Thoracic aorta (tissue), 2 donors: ENCODE measurements around the gene MTARC1. TPM values are rescaled to one million over a fixed set of nuclear protein-coding genes. Genes with fewer than 3 reads are reported as not detected.

Experiments used
- ATAC-seq: fragments of 150-250 bp; one replicate; pipeline ENCODE4 v1.8.0; 2017; ENCODE audit warnings: low read depth; ENCODE audit not compliant: insufficient number of reproducible peaks, low FRiP score
- DNase-seq: peaks from one replicate; pipeline ENCODE4 v3.0.0-alpha.2; 2020; ENCODE audit warnings: low spot score
- H3K27ac ChIP-seq, 2 donors: fragments of 200-600 bp; sonication (generic); 1 replicate in 1 of 2; 2 replicates in 1 of 2; pipeline ENCODE4 v1.5.1; 2016; ENCODE audit warnings: mild to moderate bottlenecking in 2 of 2, moderate library complexity in 2 of 2
- H3K27me3 ChIP-seq: fragments of 200-600 bp; sonication (generic); replicated peaks from 2 replicates; pipeline ENCODE4 v1.6.0; 2016; ENCODE audit warnings: mild to moderate bottlenecking; ENCODE audit not compliant: insufficient read depth
- H3K36me3 ChIP-seq: fragments of 200-600 bp; sonication (generic); one replicate; pipeline ENCODE4 v1.5.1; 2016
- H3K4me1 ChIP-seq, 2 donors: fragments of 200-600 bp; sonication (generic); 1 replicate in 1 of 2; 2 replicates in 1 of 2; pipeline versions ENCODE4 v1.5.1 to v1.6.0; 2016; ENCODE audit warnings: low read depth in 2 of 2, mild to moderate bottlenecking in 1 of 2; ENCODE audit not compliant: control insufficient read depth in 1 of 2
- H3K4me3 ChIP-seq: fragments of 200-600 bp; sonication (generic); 2 replicates; pipeline ENCODE4 v1.5.1; 2016; ENCODE audit warnings: mild to moderate bottlenecking
- H3K9me3 ChIP-seq: fragments of 200-600 bp; sonication (generic); 2 replicates; pipeline ENCODE4 v1.5.1; 2016
- CTCF ChIP-seq: fragments of 200-600 bp; sonication (generic); IDR thresholded peaks from one replicate; pipeline ENCODE4 v1.5.1; 2019; ENCODE audit warnings: antibody characterized with exemption
- total RNA-seq, 2 donors: library from RNA; depleted of rRNA; stranded (reverse); fragments of >200 nt; gene quantifications; one replicate each; pipeline versions ENCODE4 v1.1.0 to v1.2.3, GENCODE V29; 2016

Gene MTARC1
- total RNA-seq, 2 donors from 2014 or later = 3.6 to 3.7 TPM

GRCh38 chr1:220747437-220748088 lies 39.1 kb upstream of the MTARC1 start:
- Histone ChIP-seq H3K4me3 (peak overlapping the region; percentile 77), H3K36me3 (no peaks in the 10 kb centered on the region), H3K9me3 (no peaks in the 10 kb centered on the region), H3K4me1 (peaks cover 11 to 46% of the 10 kb centered on the region in 2 donors), H3K27ac (peak overlapping the region; percentile 82 to 84), H3K27me3 (no peaks in the 10 kb centered on the region)
- DNase-seq (no peak), ATAC-seq (peak; percentile 14)
- no peak for TF ChIP-seq CTCF

- peak within 1 kb of the TSS; percentile 77 for H3K4me3 ChIP-seq
- H3K4me1 ChIP-seq = peaks cover 11 to 46% of the 10 kb centered on the region in 2 donors
- no peaks in the 10 kb centered on the region for H3K27me3 ChIP-seq
- TF ChIP-seq CTCF = no peak
- H3K9me3 ChIP-seq = no peaks in the 10 kb centered on the region
- ATAC-seq (peak; percentile 81), DNase-seq (peak; percentile 56)
- no peaks in the 10 kb centered on the region for H3K36me3 ChIP-seq
- H3K27ac ChIP-seq = peak within 1 kb of the TSS; percentile 82 to 84
Measured at GRCh38 chr1:220748089-220748934, 38.4 kb upstream of the MTARC1 start, which contains the start of gene MTARC2. Gene MTARC2 (plus strand): TSS chr1:220748322. CDS start chr1:220748532, 210 bp downstream.

GRCh38 chr1:220748936-220749335 lies 37.8 kb upstream of the MTARC1 start:
- H3K27ac ChIP-seq = peak overlapping the region; percentile 82 to 84
- H3K9me3 ChIP-seq = no peaks in the 10 kb centered on the region
- no peak for TF ChIP-seq CTCF
- peaks cover 11 to 46% of the 10 kb centered on the region in 2 donors for H3K4me1 ChIP-seq
- DNase-seq (no peak), ATAC-seq (no peak)
- H3K27me3 ChIP-seq = no peaks in the 10 kb centered on the region
- peak overlapping the region; percentile 77 for H3K4me3 ChIP-seq
- no peaks in the 10 kb centered on the region for H3K36me3 ChIP-seq

- Histone ChIP-seq H3K27ac (peak overlapping the region in 1 of 2 donors; percentile 26), H3K4me3 (peak overlapping the region; percentile 77), H3K9me3 (no peaks in the 10 kb centered on the region), H3K36me3 (peaks cover 3% of the 10 kb centered on the region), H3K27me3 (no peaks in the 10 kb centered on the region), H3K4me1 (peaks cover 11 to 46% of the 10 kb centered on the region in 2 donors)
- DNase-seq (no peak), ATAC-seq (no peak)
- no peak for TF ChIP-seq CTCF
Measured at GRCh38 chr1:220750131-220750515, 36.6 kb upstream of the MTARC1 start.

- ATAC-seq = no peak
- H3K27ac ChIP-seq = no peak overlapping the region
- peaks cover 11 to 46% of the 10 kb centered on the region in 2 donors for H3K4me1 ChIP-seq
- no peaks in the 10 kb centered on the region for H3K9me3 ChIP-seq
- peaks cover 12% of the 10 kb centered on the region for H3K36me3 ChIP-seq
- no peak for DNase-seq
- H3K27me3 ChIP-seq = no peaks in the 10 kb centered on the region
- TF ChIP-seq CTCF = no peak
- no peak overlapping the region for H3K4me3 ChIP-seq
Measured at GRCh38 chr1:220751111-220751510, 35.6 kb upstream of the MTARC1 start.
